ENCODE measurements around the gene CDIPT.

- TF ChIP-seq ZNF274 (IDR thresholded peaks at IDR 0.05; ENCODE audit: low read depth, low read length), result no peak
- TF ChIP-seq YY1 (IDR thresholded peaks at IDR 0.05; ENCODE audit: insufficient read depth, insufficient read length), result no peak
Measured at GRCh38 chr16:29831490-29831889, 31.5 kb downstream of the CDIPT start.

Measured in NT2/D1 (cell line).